Amniotic stem cell (primary cell): ENCODE measurements around the gene KCNK10.

Experiments used
- DNase-seq: peaks from one replicate; lab custom pipeline; 2025; lab: John Stamatoyannopoulos, UW

KCNK10 gene

GRCh38 chr14:88181072-88181471 is 142.0 kb downstream of the KCNK10 start:
- no peak for DNase-seq

- no peak for DNase-seq
Measured at GRCh38 chr14:88179716-88180115, 143.4 kb downstream of the KCNK10 start.

- no peak for DNase-seq
Measured at GRCh38 chr14:88170333-88170732, 152.7 kb downstream of the KCNK10 start.

- no peak for DNase-seq
Measured at GRCh38 chr14:88168498-88169165, 154.4 kb downstream of the KCNK10 start.

- no peak for DNase-seq
Measured at GRCh38 chr14:88168025-88168424, 155.0 kb downstream of the KCNK10 start.

GRCh38 chr14:88166616-88167015 is 156.5 kb downstream of the KCNK10 start:
- DNase-seq = no peak

- DNase-seq = no peak
Measured at GRCh38 chr14:88164906-88165534, 158.0 kb downstream of the KCNK10 start.

GRCh38 chr14:88163731-88164255 is 159.3 kb downstream of the KCNK10 start:
- DNase-seq = no peak

- no peak for DNase-seq
Measured at GRCh38 chr14:88156127-88156526, 166.9 kb downstream of the KCNK10 start.

GRCh38 chr14:88154926-88155325 is 168.1 kb downstream of the KCNK10 start:
- no peak for DNase-seq

- DNase-seq = no peak
Measured at GRCh38 chr14:88154321-88154720, 168.7 kb downstream of the KCNK10 start.

GRCh38 chr14:88146881-88147649 is 176.0 kb downstream of the KCNK10 start:
- no peak for DNase-seq

GRCh38 chr14:88143810-88144209 is 179.3 kb downstream of the KCNK10 start:
- no peak for DNase-seq

GRCh38 chr14:88142997-88143396 is 180.1 kb downstream of the KCNK10 start:
- no peak for DNase-seq

GRCh38 chr14:88140874-88141273 is 182.2 kb downstream of the KCNK10 start:
- DNase-seq = no peak

- no peak for DNase-seq
Measured at GRCh38 chr14:88137327-88137726, 185.7 kb downstream of the KCNK10 start.
